Smooth muscle cell of the brain vasculature (primary cell): ENCODE measurements around the gene KLF15.

ENCODE experiments used
- DNase-seq: peaks from one replicate; pipeline ENCODE4 v3.0.0-alpha.2; 2012; ENCODE audit warnings: low read depth, low spot score

Gene KLF15

GRCh38 chr3:126360714-126361060 lies 3.5 kb upstream of the KLF15 start:
- no peak for DNase-seq

GRCh38 chr3:126360046-126360713 lies 3.0 kb upstream of the KLF15 start:
- no peak for DNase-seq

- DNase-seq, result no peak
Observed at GRCh38 chr3:126358816-126359181, 1.6 kb upstream of the KLF15 start.

GRCh38 chr3:126358038-126358815 lies 1.0 kb upstream of the KLF15 start:
- no peak for DNase-seq

- no peak for DNase-seq
Observed at GRCh38 chr3:126356373-126357264, 589 bp downstream of the KLF15 start.

GRCh38 chr3:126355777-126356372 lies 1.3 kb downstream of the KLF15 start:
- no peak for DNase-seq

GRCh38 chr3:126355251-126355650 lies 2.0 kb downstream of the KLF15 start:
- DNase-seq, result no peak

- no peak for DNase-seq
Observed at GRCh38 chr3:126354776-126355175, 2.4 kb downstream of the KLF15 start.

- no peak for DNase-seq
Observed at GRCh38 chr3:126353694-126354321, 3.4 kb downstream of the KLF15 start.

DNA sequence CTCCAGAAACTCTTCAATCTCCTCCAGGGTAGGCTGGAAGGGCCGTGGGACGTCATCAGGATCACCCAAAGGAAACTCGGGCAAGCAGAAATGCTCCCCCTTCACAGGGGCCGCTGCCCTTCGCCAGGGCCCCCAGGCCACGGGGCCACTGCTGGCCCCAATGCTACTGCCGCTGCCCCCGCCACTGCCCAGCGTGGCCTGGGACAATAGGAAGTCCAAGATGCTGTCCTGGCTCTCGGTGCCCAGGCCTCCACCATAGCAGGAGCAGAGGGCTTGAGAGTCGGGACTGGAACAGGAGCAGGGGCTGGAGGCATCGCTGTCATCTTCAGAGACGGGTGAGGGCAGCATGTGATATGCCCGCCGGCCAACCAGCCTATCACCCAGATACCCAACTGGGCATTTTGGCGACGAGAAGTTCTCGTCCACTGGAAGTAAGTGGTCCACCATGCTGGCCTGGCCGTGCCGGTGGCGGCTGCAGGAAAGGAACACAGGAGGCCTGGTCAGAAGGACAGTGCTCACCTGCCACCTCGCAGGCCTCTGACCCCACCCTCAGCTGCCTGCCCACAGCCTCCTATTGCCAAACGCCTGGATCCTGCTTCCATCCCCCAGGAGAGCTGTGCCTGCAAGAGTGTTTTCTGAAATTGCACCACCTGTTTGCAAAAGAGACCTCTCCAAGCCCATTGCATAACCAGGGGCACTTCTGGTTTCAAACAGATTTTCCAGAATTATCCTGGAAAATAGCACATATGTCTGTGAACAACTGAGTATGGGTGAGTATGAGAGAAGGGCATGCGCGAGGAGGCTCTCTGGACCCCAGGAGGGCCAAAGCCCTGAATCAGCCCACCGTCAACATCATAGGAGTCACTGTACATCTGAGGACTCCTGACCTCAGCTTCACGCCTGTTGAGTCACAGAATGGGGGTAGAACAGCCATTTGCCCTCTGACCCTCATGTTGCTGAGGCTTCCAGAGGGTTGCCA lies 4.4 kb downstream of the KLF15 start:
- DNase-seq, result no peak

DNA sequence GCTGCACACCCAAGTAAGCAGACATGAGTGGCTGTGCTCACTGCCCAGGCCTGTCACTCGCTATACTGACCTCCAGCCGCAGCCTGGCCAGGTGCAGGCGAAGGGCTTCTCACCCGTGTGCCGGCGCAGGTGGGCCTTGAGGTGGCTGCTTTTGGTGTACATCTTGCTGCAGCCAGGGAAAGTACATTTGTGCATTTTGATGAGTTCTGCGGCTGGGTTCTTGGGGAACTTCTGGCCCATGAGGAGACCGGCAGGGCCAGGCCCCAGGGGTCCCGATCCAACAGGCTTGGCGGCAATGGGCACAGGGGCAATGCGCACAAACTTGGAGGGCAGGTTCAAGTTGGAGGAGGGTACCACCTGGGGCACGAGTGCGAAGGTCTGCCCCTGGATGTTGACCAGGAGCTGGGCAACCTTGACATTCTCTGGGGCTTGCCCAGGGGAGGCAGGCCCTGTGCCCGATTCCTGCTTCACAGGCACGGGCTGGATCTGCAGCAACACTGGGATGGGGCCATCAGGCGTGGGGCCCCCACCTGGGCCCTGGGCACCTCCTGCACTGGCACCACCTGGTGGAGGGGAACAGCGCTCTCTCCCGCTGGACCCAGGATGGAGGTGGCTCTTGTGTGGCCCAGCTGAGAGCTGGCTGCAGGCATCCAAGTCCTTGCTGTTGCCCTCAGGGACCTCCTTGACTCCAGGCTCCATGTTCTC lies 5.3 kb downstream of the KLF15 start:
- DNase-seq, result no peak

DNA sequence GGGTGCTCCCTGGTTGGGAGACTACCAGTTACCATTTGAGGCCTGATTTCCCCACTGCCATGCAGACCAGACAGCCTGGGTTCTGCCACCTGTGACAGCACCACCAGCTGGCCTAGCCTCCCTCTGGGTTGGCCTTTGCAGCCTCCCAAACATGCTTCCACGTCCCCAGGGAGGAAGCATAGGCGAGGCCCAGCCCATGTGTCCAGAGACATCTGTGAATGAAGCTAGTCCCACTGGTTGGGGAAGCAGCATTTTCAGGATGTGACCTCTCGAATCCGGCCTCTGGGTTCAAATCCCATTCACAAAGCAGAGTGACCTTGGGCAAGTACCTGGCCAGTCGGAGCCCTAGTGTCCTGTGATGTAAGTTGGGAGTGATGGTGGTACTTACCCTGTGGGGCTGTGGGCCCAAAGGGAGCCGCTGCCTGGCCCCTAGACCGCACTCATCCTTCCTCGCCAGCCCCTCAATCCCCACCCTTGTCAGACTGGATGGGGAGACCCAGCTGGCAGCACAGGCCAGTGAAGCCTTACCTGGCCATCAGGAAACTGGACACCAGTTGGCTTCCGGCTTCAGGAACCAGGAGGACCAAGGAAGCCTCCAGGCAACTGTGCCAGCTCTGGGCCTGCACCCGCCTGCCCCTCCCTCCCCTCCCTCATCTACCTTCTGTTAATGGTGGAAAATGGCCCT lies 6.0 kb downstream of the KLF15 start:
- DNase-seq, result no peak

GRCh38 chr3:126350502-126351085 lies 6.6 kb downstream of the KLF15 start:
- no peak for DNase-seq

- DNase-seq, result no peak
Observed at GRCh38 chr3:126349611-126350501, 7.4 kb downstream of the KLF15 start.

DNA sequence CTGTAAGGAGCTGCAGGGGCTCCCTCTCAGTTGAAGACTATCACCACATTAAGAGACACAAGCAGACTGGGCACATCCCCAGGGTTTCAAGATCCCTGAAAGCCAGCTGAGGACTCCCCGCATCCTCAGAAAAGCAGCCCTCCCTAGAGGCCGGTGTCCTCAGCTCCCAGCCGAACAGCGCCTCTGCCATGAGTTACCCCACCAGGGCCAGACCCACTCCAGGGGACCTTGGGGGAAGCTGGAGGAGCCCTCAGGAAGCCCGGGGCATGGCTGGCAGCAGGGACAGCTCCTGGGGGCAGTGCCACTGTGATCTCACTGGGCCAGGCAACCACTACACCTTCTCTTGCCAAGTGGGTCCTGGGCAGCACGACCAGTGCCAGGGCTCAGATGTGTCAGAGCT lies 8.1 kb downstream of the KLF15 start:
- no peak for DNase-seq

- DNase-seq, result no peak
Observed at GRCh38 chr3:126348308-126348920, 8.8 kb downstream of the KLF15 start.

DNA sequence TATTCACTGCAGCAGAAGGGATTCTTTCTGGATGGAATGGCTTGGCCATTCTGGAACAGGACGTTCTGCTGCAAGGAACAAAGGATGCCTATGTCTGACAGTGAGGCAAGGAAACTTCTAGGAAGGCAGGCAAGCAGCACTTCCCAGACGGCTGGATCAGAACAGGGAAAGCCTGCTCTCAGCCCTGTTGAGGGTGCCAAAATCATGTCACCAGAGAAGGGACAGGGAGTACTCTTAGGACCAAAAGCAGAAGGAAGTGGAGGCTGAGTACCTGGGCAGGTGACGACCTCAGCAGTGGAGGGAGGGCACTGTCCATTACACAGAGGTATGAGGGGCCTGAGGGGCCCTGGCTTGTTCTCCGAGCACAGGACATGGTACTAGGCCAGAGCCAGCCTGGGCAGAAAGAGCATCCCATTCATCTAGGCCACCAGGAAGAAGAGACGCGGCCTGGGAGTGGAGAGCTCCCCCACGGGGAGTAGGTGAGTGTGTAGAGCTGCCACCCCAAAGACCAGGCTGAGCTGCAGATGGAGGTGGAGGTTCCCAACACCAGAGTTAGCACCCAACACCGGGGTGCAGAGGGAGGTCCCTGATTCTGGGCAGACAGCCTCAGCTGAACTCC lies 9.6 kb downstream of the KLF15 start:
- DNase-seq, result no peak
